ENCODE measurements around the gene PTOV1.

The PTOV1 gene

GRCh38 chr19:49850487-49851342, at the start of gene PTOV1:
TSS of gene PTOV1 (plus strand) at chr19:49851159.
- DNase-seq: peak; percentile 48 to 97 (median 90)

- no peak for DNase-seq
Measured at GRCh38 chr19:49801401-49801888, 49.5 kb upstream of the PTOV1 start.

GRCh38 chr19:49801966-49802661, 48.8 kb upstream of the PTOV1 start:
- peak; percentile 32 to 96 (median 84) for DNase-seq

GRCh38 chr19:49802836-49803528, 48.0 kb upstream of the PTOV1 start:
- no peak for DNase-seq

GRCh38 chr19:49803529-49803856, 47.5 kb upstream of the PTOV1 start:
- no peak for DNase-seq

- DNase-seq: no peak
Measured at GRCh38 chr19:49805822-49806619, 44.9 kb upstream of the PTOV1 start.

GRCh38 chr19:49806620-49806959, 44.4 kb upstream of the PTOV1 start:
- DNase-seq: no peak

- DNase-seq: peak in 2 of 51 donors; percentile 12
Measured at GRCh38 chr19:49807058-49807903, 43.7 kb upstream of the PTOV1 start.

- DNase-seq: no peak
Measured at GRCh38 chr19:49807904-49808675, 42.9 kb upstream of the PTOV1 start.

GRCh38 chr19:49808711-49809159, 42.2 kb upstream of the PTOV1 start:
- peak; percentile 26 to 96 (median 81) for DNase-seq

- DNase-seq: peak in 45 of 51 donors; percentile 11 to 70 (median 47)
Measured at GRCh38 chr19:49809160-49809940, 41.6 kb upstream of the PTOV1 start.

GRCh38 chr19:49809941-49810389, 41.0 kb upstream of the PTOV1 start:
- DNase-seq: no peak

GRCh38 chr19:49811328-49811727, 39.6 kb upstream of the PTOV1 start:
- DNase-seq: no peak

GRCh38 chr19:49812452-49812996, 38.4 kb upstream of the PTOV1 start:
- DNase-seq: peak in 1 of 51 donors; percentile 61

GRCh38 chr19:49812997-49813861, 37.7 kb upstream of the PTOV1 start, which contains the start of gene FUZ:
TSS of gene FUZ (minus strand) at chr19:49813292. CDS start at chr19:49813106, 186 bp downstream.
- DNase-seq: peak; percentile 43 to 99 (median 93)

GRCh38 chr19:49814010-49814409, 36.9 kb upstream of the PTOV1 start:
- DNase-seq: no peak

GRCh38 chr19:49816590-49816989, 34.4 kb upstream of the PTOV1 start:
- DNase-seq: no peak
